ENCODE data around the gene LDAF1.

Gene LDAF1

DNA sequence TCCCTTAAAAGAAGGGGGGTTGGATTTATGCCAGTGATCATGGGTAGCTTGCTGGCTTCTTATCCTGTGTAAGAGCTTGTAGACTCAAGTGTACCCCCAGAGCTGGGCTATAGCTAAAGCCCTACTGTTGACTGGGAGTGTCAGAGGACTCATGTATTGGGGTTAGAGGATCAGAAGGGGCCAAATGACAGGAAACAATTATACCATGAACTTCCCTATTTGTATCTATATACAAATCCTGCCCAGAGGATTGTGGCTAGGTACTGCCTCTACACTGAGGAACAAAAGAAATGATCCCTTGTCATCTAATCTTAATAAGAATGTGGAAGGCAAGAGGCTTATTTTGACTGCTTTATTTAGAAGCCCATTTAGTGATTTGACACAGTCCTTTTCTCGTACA, 38.6 kb downstream of the LDAF1 start:
- 92 to 100% methylated on average over 1 of the region's 1 CpG for WGBS, 2 experiments (ENCODE audit: insufficient coverage in 2 of 2)
- Histone ChIP-seq H3K4me1 (ENCODE audit: control insufficient read depth, insufficient read depth, low read length, poor library complexity, severe bottlenecking) (no peaks in the 10 kb centered on the region), H3K36me3 (ENCODE audit: control insufficient read depth, insufficient read depth, low read length) (no peaks in the 10 kb centered on the region), H3K4me3 (ENCODE audit: extremely low read depth, insufficient read depth, low read length, poor library complexity, severe bottlenecking) (no peak overlapping the region), H3K27ac (ENCODE audit: low read depth, low read length, severe bottlenecking) (no peak overlapping the region), H3K9me3 (ENCODE audit: control insufficient read depth, low read length) (no peaks in the 10 kb centered on the region)

DNA sequence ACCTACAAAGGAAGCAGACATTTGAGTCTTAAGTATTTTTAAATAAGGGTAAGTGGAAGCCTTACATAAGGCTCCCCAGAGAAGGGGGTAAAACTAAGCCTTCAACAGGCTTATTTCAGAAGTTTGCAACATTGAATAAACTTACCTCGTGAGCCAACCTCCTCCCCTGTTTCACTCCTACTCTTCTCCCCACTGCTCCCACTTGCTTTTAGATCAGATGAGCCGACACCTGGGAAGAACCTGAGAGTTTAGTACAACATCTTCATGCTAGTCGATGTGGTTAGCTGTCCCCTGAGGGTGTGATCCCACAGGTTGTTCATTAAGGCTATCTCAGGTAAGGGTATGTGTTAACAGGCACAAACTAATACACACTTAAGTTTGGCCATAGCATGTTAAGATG, 39.1 kb downstream of the LDAF1 start:
- Histone ChIP-seq H3K36me3 (ENCODE audit: control insufficient read depth, insufficient read depth, low read length) (no peaks in the 10 kb centered on the region), H3K27ac (ENCODE audit: low read depth, low read length, severe bottlenecking) (no peak overlapping the region), H3K4me3 (ENCODE audit: extremely low read depth, insufficient read depth, low read length, poor library complexity, severe bottlenecking) (no peak overlapping the region), H3K4me1 (ENCODE audit: control insufficient read depth, insufficient read depth, low read length, poor library complexity, severe bottlenecking) (no peaks in the 10 kb centered on the region), H3K9me3 (ENCODE audit: control insufficient read depth, low read length) (no peaks in the 10 kb centered on the region)
- 100% methylated on average over 1 of the region's 3 CpGs; no CpG with 5 or more reads in 1 of the 2 experiments for WGBS, 2 experiments (ENCODE audit: insufficient coverage in 2 of 2)

DNA sequence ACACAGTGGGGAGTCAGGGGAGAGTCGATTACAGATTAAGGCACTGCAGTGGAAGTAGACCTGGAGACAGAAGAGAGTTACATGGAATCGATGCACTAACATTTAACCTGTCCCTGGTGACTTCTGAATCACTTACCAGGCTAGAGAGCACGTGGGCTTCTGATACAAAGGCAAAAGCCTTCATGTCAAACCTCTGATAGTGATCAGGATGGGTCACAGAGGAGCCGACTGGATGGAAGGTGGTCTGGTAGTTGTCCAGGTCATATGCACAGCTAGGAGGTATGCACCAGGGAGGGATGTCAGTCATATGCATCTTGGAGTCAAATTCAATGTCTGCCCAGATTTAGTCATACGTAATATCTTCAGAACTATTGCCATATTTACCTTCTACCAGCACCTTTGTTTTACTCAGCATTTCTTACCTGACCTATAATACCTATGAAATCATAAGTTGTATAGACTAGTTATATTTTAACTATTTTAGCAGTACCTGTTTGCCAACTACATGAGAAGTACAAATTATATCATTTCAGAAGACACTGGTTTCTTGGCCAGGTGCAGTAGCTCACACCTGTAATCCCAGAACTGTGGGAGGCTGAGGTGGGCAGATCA, 41.2 kb downstream of the LDAF1 start:
- no peaks in the 10 kb centered on the region for H3K9me3 ChIP-seq (ENCODE audit: control insufficient read depth, low read length)
- H3K4me1 ChIP-seq (ENCODE audit: control insufficient read depth, insufficient read depth, low read length, poor library complexity, severe bottlenecking) = no peaks in the 10 kb centered on the region
- H3K36me3 ChIP-seq (ENCODE audit: control insufficient read depth, insufficient read depth, low read length) = no peaks in the 10 kb centered on the region
- 78 to 85% methylated on average over 4 of the region's 5 CpGs for WGBS, 2 experiments (ENCODE audit: insufficient coverage in 2 of 2)
- H3K4me3 ChIP-seq (ENCODE audit: extremely low read depth, insufficient read depth, low read length, poor library complexity, severe bottlenecking) = no peak overlapping the region
- no peak overlapping the region for H3K27ac ChIP-seq (ENCODE audit: low read depth, low read length, severe bottlenecking)

DNA sequence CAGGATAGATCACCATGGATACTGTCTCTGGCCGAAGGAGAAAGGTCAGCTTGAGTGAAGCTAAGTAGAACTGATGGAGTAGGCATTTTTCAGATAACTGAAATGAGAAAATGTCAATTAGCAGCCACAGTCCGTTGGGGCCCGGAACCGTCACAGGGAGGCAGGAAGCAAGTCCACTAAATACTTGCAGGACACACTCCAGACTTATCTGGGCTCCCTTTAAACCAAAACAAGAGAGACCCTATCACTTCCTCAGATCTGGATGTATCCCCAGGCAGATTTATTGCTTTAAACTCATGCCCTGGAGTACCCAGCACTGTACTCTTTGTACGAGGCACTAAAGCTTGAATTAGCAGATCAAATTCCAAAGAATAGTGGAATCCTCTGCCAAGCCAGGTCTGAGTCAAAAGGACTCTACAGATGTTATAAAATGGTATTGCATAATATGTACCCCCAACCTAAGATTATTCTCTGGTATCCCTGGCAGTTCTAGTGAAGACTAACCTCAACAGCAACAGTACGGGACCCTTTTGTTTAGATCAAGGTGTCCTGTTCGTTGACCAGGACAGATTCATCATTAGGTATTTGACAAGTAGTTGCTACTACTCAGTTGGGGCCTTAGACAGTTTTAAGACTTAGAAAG, 44.8 kb downstream of the LDAF1 start:
- WGBS, 2 experiments (ENCODE audit: insufficient coverage in 2 of 2) = 77 to 85% methylated on average over 5 to 6 of the region's 7 CpGs
- no peak overlapping the region for H3K27ac ChIP-seq (ENCODE audit: low read depth, low read length, severe bottlenecking)
- no peaks in the 10 kb centered on the region for H3K36me3 ChIP-seq (ENCODE audit: control insufficient read depth, insufficient read depth, low read length)
- no peak overlapping the region for H3K4me3 ChIP-seq (ENCODE audit: extremely low read depth, insufficient read depth, low read length, poor library complexity, severe bottlenecking)
- no peaks in the 10 kb centered on the region for H3K4me1 ChIP-seq (ENCODE audit: control insufficient read depth, insufficient read depth, low read length, poor library complexity, severe bottlenecking)
- H3K9me3 ChIP-seq (ENCODE audit: control insufficient read depth, low read length) = no peaks in the 10 kb centered on the region

DNA sequence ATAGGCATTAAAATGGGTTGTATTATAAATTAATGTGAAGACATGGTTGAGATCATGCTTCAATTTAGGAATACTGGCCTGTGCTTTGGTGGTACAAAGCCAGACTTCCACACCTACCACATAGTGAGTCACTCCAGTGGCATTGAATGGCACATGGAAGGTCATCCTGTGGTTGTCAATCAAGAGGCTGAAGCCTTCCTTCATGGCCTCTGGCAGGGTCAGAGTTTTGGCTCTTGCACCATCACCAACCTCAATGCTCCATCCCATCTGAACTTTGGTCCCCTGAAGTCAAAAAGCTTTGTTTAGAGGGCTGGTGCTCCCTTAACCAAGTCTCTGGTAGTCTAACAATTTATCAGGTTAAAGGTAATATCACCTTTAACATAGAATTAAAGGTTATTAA, 46.8 kb downstream of the LDAF1 start:
- Histone ChIP-seq H3K36me3 (ENCODE audit: control insufficient read depth, insufficient read depth, low read length) (no peaks in the 10 kb centered on the region), H3K4me3 (ENCODE audit: extremely low read depth, insufficient read depth, low read length, poor library complexity, severe bottlenecking) (no peak overlapping the region), H3K4me1 (ENCODE audit: control insufficient read depth, insufficient read depth, low read length, poor library complexity, severe bottlenecking) (no peaks in the 10 kb centered on the region), H3K27ac (ENCODE audit: low read depth, low read length, severe bottlenecking) (no peak overlapping the region), H3K9me3 (ENCODE audit: control insufficient read depth, low read length) (no peaks in the 10 kb centered on the region)

DNA sequence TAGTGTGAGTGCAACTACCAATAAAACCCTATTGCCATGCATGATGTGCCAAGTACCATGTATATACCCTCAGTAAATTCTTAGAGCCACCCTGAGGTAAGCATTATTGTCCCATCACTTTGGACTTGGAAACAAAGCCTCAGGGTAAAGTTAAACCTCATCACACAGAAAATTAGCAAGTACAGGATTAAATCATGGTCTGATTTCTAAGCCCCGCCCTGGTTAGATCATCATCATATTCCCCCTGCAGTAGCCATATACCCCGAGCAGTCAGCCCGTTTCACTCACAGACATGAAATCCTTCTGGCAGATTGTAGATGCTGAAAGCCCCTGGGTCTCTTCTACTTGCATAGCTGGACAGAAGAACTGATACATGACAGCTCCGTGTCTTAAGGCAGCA, 48.1 kb downstream of the LDAF1 start:
- no peaks in the 10 kb centered on the region for H3K4me1 ChIP-seq (ENCODE audit: control insufficient read depth, insufficient read depth, low read length, poor library complexity, severe bottlenecking)
- no peak overlapping the region for H3K27ac ChIP-seq (ENCODE audit: low read depth, low read length, severe bottlenecking)
- 83 to 92% methylated on average over 3 to 4 of the region's 4 CpGs for WGBS, 2 experiments (ENCODE audit: insufficient coverage in 2 of 2)

DNA sequence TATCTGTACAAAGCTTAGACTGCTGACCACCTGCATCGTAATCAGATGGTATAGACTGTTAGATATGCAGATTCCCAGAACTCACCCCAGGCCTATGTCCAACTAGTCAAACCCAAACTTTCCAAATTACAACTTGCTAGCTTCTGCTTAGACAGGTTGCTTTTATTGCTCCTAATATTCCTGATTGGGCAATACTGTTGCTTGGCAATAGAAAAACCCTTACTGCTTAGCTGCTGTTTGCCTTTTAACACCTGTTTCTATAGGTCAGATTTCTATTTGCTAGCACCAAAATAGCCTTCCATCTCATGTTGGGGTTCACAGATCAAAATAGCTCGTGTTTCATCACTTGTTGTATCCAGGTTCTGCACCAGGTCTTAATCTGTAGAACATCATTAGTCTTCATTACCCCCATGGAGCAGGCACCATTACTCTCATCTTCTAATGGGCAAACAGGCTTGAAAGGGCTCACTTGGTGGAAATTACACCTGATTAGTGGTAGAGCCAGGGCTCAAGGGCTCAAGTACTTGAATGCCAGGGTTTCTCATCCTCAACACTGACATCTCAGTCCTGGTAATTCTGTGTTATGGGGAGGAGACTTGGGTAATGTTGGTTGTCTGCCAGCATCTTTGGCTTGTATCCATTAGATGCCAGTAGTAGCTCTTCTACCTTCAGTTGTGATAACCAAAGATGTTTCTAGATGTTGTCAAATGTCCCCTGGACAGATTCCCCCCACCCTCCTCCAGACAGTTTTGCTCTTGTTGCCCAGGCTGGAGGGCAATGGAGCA, 50.2 kb downstream of the LDAF1 start:
- Histone ChIP-seq H3K36me3 (ENCODE audit: control insufficient read depth, insufficient read depth, low read length) (no peaks in the 10 kb centered on the region), H3K4me1 (ENCODE audit: control insufficient read depth, insufficient read depth, low read length, poor library complexity, severe bottlenecking) (no peaks in the 10 kb centered on the region), H3K4me3 (ENCODE audit: extremely low read depth, insufficient read depth, low read length, poor library complexity, severe bottlenecking) (no peak overlapping the region), H3K9me3 (ENCODE audit: control insufficient read depth, low read length) (no peaks in the 10 kb centered on the region), H3K27ac (ENCODE audit: low read depth, low read length, severe bottlenecking) (no peak overlapping the region)
- 63 to 85% methylated on average over 2 of the region's 2 CpGs for WGBS, 2 experiments (ENCODE audit: insufficient coverage in 2 of 2)

More for the DNA sequence above, 48.1 kb downstream of the LDAF1 start:
- no peaks in the 10 kb centered on the region for H3K9me3 ChIP-seq (ENCODE audit: control insufficient read depth, low read length)
- no peaks in the 10 kb centered on the region for H3K36me3 ChIP-seq (ENCODE audit: control insufficient read depth, insufficient read depth, low read length)
- no peak overlapping the region for H3K4me3 ChIP-seq (ENCODE audit: extremely low read depth, insufficient read depth, low read length, poor library complexity, severe bottlenecking)

DNA sequence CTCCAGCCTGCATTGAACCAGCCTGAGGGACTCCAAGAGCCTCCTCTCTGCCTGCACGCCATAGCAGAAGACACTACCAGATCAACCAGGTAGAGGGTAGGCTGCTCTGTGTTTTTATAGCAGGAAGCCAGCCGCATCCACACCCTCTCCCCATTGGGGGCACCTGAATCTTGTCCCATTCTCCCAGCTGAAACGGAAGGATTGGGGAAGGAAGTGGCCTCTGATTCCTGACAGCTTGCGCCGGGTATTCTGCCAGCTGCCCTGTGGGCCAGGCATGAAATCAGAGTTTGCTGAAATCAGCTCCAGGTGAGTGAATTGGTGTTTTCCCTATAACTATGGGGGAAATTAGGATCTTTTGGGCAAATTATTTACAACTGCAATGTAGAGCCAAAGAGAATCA, 53.0 kb downstream of the LDAF1 start, which contains the start of gene ZP2:
Gene ZP2, minus strand, starts transcription at position 89 of the 400 bp plus-strand sequence. Its CDS starts 27 bp downstream, at position 62.
- Histone ChIP-seq H3K9me3 (ENCODE audit: control insufficient read depth, low read length) (no peaks in the 10 kb centered on the region), H3K4me3 (ENCODE audit: extremely low read depth, insufficient read depth, low read length, poor library complexity, severe bottlenecking) (no peak within 1 kb of the TSS), H3K4me1 (ENCODE audit: control insufficient read depth, insufficient read depth, low read length, poor library complexity, severe bottlenecking) (no peaks in the 10 kb centered on the region), H3K36me3 (ENCODE audit: control insufficient read depth, insufficient read depth, low read length) (no peaks in the 10 kb centered on the region), H3K27ac (ENCODE audit: low read depth, low read length, severe bottlenecking) (no peak within 1 kb of the TSS)
- 67 to 80% methylated on average over 1 of the region's 5 CpGs for WGBS, 2 experiments (ENCODE audit: insufficient coverage in 2 of 2)

DNA sequence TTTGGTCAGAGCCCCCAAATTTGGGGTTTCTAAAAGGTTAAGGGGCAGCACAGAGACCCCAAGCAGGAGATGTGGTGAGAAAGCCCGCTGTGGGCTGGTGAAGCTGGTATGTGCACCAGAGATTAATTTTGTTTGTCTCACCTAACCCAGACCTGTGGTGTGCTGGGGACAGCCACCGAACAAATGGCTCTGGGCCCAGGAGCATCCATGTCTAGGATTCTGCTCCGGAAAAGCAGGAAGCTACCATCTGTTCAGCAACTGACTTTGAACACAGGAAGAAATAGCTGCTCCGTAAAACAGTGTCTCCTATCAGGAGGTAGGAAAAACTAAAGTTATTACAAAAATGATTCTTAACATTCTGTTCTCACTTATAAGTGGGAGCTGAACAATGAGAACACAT, 55.6 kb downstream of the LDAF1 start:
- 74 to 89% methylated on average over 3 of the region's 4 CpGs for WGBS, 2 experiments (ENCODE audit: insufficient coverage in 2 of 2)
- Histone ChIP-seq H3K27ac (ENCODE audit: low read depth, low read length, severe bottlenecking) (no peak overlapping the region), H3K36me3 (ENCODE audit: control insufficient read depth, insufficient read depth, low read length) (no peaks in the 10 kb centered on the region), H3K4me3 (ENCODE audit: extremely low read depth, insufficient read depth, low read length, poor library complexity, severe bottlenecking) (no peak overlapping the region), H3K9me3 (ENCODE audit: control insufficient read depth, low read length) (no peaks in the 10 kb centered on the region), H3K4me1 (ENCODE audit: control insufficient read depth, insufficient read depth, low read length, poor library complexity, severe bottlenecking) (no peaks in the 10 kb centered on the region)

DNA sequence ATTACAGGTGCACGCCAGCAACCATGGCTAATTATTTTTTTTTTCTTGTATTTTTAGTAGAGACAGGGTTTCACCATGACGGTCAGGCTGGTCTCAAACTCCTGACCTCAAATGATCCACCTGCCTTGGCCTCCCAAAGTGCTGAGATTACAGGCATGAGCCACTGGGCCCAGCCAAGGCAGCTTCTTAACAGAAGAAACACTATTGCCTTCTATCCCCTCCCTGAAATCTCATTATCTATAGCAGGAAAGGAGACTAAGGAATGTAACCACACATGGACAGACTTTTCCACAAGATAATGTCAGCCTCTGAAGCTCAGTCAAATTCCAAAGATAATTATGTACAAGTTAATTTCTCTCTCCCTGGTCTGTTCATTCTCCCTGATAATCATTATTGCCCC, 58.6 kb downstream of the LDAF1 start:
- 83 to 100% methylated on average over 1 to 2 of the region's 2 CpGs for WGBS, 2 experiments (ENCODE audit: insufficient coverage in 2 of 2)
- H3K4me3 ChIP-seq (ENCODE audit: extremely low read depth, insufficient read depth, low read length, poor library complexity, severe bottlenecking) = no peak overlapping the region
- H3K4me1 ChIP-seq (ENCODE audit: control insufficient read depth, insufficient read depth, low read length, poor library complexity, severe bottlenecking) = no peaks in the 10 kb centered on the region
- no peaks in the 10 kb centered on the region for H3K36me3 ChIP-seq (ENCODE audit: control insufficient read depth, insufficient read depth, low read length)
- no peak overlapping the region for H3K27ac ChIP-seq (ENCODE audit: low read depth, low read length, severe bottlenecking)
- no peaks in the 10 kb centered on the region for H3K9me3 ChIP-seq (ENCODE audit: control insufficient read depth, low read length)

DNA sequence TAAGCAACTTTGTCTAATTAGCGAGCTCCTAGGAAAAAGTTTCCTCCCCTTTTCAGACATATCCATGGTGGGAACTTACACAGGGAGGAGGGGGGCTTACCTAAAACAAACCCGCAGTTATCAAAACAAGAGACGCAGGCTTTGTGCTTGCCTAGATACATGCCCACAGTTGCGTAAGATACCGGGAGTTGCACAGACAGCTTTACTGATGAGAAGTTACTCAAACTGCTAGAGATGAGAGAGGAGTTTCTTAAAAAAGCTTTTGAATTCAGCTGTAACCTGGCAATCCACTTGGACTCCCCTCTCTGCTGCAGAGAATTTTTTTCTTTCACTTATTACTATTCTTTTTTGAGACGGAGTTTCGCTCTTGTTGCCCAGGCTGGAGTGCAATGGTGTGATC, 59.7 kb downstream of the LDAF1 start:
- H3K36me3 ChIP-seq (ENCODE audit: control insufficient read depth, insufficient read depth, low read length) = no peaks in the 10 kb centered on the region
- H3K4me1 ChIP-seq (ENCODE audit: control insufficient read depth, insufficient read depth, low read length, poor library complexity, severe bottlenecking) = no peaks in the 10 kb centered on the region
- no peaks in the 10 kb centered on the region for H3K9me3 ChIP-seq (ENCODE audit: control insufficient read depth, low read length)
- WGBS, 2 experiments (ENCODE audit: insufficient coverage in 2 of 2) = 88 to 92% methylated on average over 6 of the region's 7 CpGs
- no peak overlapping the region for H3K27ac ChIP-seq (ENCODE audit: low read depth, low read length, severe bottlenecking)
- H3K4me3 ChIP-seq (ENCODE audit: extremely low read depth, insufficient read depth, low read length, poor library complexity, severe bottlenecking) = no peak overlapping the region
